GM19099 (cell line): ENCODE measurements around the gene GPR34.

ENCODE experiments used
- POLR2A ChIP-seq: IDR thresholded peaks from 3 replicates; pipeline ENCODE4 v1.6.1; 2011; ENCODE audit warnings: low read depth; ENCODE audit not compliant: insufficient read length; ENCODE audit errors: extremely low read depth

The GPR34 gene

DNA sequence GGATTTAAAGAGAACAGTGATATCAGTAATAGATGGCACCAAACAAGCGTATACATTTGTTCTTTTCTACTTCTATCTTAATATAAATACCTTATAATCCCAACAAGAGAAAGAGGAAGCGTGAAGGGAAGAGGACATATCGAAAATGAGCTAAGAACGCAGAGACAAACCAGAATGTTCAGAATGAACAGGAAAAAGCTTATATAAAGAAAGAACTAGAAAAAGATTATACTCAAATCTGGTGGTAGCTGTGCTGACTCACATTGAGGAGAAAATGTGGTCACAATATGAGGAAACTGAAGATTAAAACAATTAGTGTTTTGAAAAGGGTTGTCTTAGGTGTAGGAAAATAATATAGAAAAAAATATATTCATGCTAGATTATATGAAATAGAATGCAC is 2.0 kb upstream of the GPR34 start:
- no peak for TF ChIP-seq POLR2A

DNA sequence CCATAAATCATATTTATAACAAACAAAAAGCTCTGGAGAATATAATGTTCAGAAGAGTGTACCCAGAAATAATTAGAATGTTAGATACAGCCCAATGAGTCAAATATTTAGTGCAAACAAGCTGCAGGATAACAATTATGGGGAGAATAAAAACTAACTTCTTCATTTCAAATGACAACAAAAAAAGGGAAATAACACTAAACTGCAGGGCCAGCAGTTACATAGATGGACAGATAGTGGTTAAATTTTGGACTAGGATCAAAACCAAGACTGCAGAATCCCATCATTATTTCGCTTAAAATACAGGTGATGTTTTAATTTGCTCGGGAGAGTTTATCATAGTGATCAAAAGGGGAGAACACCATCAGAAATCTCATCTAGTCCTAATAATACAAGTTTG is 617 bp upstream of the GPR34 start:
- TF ChIP-seq POLR2A = no peak

DNA sequence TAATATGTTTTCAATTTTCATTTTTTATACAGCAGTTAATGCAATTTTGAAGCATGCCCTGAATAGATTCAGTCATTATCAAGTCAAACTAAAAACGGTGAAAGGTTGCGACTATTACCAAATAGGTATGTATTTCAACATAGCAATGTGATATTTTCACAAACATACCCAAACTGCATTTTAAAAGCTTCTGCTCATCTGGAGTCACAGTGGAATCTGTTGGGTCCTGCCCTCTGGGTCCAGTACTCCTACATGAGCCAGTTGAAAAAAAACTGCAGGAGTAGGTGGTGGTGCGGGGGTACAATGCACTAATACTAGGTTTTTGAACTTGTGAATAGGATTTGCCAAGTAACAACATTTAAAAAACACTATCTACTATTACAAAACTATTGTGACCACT is 938 bp downstream of the GPR34 start:
- no peak for TF ChIP-seq POLR2A

DNA sequence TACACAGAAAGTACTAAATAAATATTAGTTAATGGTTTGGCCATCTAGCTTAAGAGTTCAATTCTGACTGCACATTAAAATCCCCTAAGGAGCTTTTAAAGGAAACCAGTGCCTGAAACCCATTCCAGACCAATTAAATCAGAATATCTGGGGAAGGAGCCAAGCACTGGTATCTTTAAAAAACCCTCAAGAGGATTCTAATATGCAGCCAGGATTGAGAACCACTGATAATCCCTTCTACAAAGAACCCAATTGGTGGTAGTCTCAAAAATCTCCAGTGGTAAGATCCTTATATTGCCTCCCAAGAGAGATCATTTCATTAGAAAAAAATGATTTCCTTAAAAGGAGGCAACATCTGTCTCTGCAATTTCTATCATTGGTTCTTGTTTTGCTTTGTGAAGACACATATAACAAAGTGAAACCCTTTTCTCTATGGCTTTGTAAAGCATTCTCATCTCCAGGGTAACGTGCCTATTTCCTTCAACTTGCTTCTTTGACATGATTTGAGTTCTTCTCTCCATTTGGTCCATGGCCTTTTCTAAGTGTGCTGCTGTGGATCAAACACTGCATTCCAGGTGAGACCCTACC is 3.5 kb downstream of the GPR34 start:
- no peak for TF ChIP-seq POLR2A

DNA sequence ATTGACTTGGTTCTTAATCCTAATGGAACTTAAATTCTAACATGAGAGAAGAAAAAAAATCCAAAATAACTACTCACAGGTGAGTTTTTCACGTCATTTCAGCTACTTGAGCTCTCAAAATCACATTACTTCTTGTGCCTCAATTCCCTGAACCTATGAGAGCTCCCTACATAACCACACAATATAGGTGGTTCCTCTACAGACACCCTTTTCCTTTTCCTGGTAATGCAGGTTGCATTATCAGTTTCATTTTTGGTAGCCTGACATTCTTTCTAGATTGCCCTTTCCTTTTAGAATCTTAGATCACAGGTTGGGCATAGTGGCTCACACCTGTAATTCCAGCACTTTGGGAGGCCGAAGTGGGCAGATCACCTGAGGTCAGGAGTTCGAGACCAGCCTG is 4.3 kb downstream of the GPR34 start:
- TF ChIP-seq POLR2A = no peak

DNA sequence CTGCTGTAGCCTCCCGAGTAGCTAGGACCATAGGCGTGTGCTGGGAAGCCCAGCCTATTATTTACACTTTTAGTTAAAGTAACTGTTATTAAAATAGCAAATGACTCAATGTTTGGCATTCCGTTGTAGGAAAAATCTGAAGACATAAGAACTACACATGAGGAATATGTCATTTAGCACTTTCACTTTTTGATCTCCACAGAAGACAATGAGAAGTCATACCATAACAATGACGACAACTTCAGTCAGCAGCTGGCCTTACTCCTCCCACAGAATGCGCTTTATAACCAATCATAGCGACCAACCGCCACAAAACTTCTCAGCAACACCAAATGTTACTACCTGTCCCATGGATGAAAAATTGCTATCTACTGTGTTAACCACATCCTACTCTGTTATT is 6.7 kb downstream of the GPR34 start:
- TF ChIP-seq POLR2A = no peak

DNA sequence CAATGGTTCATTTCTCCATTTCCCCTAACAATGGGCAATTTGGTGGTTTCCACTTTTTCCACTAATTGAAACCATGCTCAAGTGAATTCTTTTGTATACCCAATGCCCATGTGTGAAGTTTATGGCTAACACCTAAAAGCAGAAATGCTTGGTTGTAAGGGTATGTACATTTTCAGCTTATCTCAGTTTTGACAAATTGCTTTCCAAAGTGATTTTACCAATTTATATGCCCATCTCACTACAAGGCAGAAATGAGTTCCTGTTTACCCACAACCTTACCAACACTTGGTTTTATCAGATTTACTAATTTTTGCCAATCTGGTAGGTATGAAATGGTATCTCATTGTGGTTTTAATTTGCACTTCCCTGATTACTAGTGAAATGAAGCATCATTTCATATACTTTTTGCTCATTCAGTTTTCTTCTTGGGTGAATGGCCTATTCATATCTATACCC is 14.8 kb downstream of the GPR34 start:
- no peak for TF ChIP-seq POLR2A

DNA sequence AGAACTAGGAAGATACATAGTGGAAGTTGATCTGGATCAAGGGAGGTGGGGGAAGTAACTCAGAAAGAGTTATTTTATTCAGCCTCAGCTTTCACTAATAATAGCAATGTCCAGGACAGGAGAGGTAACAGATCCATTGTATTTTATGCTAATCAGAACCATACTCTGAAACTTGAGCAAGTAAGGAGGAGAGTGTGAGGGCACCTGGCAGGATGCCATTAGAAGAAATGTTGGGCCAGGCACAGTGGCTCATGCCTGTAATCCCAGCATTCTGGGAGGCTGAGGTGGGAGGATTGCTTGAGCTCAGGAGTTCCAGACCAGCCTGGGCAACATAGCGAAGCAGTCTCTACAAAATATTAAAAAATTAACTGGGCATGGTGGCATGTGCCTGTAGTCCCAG is 16.3 kb downstream of the GPR34 start:
- TF ChIP-seq POLR2A = no peak

DNA sequence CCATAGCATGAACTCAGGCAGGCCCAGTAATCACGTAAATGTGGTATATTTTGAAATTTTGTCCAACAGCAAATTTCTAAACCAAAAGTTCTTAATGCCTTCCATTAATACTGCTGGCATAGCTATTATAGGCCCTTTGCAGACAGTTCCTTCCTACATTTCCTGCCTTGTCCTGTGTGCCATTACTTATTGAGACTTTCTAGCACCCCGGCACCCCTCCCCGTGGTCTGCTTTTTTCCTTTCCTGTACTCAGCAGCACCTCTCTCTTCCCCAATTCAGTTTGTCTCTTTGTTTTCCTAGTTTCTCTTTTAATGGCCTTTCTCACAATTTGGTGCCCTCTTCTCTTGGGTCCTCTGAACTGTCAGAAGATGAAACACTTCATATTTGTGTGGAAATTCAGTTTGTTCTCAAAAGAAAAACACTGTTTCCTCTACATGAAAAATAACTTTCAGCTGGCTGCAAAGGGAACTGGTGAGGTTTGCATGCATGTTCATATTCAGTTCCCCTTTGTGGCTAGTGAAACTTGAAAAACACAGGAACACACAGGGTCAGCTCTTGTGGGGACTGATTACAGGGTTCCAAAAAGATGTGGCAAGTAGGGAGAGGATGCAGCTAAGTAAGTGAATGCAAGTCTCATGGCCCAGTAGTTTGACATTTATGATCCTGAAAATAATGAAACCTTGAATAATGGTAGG is 17.1 kb downstream of the GPR34 start:
- no peak for TF ChIP-seq POLR2A

DNA sequence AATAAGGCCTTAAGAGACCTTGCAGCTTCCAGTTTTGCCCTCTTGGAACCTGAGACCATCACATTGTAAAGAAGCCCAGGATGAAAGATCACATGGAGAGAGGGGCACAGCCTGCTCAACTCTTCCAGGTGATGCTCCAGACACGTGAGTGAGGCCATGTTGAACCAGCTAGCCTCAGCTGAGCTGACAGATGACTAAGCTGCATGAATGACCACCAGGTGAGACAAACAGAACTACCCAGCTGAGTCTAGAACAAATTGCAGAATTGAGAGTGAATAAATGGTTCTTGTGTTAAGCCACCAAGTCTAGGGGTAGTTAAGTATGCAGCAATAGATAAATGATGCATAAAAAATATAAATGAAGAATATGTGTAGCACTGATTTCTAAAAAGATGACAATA is 18.4 kb downstream of the GPR34 start:
- TF ChIP-seq POLR2A = no peak

DNA sequence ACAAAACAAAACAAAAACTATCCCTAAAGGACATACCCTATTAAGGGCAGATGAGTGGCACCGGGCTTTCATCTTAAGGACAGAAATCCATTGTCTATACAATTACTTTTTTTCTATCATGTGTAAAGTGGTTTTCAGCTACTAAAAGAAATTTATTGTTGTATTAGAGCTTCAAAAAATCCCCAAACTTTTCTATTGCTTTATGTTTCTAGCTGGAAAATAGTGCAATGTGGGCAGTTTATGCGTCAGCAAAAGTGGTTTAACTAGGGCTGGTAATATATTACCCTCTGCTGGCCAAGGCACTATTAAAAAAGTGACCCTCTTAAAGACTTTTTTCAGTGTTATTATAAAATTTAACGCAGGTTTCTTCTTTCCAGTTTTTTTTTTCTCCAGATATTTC is 19.7 kb downstream of the GPR34 start:
- TF ChIP-seq POLR2A = no peak

DNA sequence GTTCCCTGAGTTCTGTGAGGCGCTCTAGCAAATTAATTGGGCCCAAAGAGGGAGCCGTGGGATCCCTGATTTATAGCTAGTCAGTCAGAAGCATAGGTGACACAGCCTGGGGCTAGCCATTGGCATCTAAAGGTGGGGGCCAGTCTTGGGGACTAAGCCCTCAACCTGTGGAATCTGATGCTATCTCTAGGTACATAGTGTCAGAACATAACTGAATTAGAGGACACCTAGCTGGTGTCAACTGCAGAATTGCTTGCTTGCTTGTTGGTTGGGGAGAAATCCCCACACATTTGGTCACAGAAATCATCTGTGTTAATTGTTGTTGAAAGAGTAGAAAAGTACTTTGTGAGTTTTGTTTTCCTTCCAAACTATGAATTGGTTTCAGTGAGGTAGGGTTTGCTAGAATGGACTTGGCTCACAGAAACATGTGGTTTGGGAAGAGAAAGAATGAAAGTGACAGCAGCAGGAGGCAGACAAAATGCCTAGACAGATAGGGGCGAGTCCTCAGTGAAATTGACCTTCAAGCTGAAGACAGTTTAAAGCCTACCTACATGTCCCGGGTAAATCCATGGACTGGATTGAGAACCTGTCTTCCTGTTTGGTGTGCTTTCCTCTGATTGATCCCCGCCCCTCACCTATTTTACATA is 22.4 kb downstream of the GPR34 start:
- no peak for TF ChIP-seq POLR2A

DNA sequence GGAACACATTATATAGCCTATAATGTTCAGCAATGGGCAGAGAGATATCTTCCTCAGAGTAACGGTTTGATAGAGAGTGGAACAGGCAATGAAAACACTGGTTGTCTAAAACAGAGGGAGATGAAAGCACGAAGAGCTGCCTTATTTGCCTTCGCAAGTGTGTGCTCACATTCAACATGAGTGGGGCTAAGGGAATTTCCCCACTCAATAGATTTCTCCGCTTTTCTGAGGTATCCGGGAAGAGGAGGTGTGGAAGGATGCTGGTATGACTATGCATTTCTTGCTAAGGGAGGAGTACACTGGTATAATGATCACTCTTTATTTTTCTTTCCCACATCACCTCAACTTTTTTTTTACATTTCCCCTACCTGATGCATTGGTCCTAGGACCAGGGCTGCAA is 27.4 kb downstream of the GPR34 start:
- no peak for TF ChIP-seq POLR2A

DNA sequence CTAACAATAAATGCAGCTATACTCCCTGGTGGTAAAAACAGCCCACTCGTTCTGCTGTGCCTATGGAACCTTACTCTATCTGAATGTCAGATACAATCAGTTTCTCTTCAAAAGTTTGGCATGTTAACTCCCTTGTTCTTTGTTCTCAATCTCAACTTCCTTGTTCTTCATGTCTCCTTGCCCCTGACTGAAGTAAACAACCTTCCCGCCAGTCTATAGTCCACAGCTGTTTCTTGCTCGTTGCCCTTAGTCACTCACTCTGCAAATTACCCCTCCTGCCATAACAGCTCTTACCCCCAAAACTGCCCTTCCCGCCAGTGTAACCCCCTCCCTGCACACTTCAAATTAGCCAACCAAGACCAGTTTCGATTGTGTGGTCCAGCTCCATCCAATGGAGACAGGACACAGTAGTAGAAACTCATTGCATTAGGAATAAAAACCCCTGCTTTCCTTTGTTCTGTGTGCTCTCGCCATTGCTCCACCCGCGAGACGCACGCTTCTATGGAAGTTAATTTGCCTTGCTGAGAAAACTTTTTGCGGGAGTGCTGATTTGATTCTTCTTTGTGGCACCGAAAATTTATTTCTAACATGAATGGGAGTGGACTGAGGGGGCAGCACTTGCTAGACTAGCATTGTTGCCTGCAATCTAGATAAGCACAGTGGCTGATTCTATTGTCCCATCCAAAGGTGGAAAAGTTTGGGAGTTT is 28.1 kb downstream of the GPR34 start:
- no peak for TF ChIP-seq POLR2A

DNA sequence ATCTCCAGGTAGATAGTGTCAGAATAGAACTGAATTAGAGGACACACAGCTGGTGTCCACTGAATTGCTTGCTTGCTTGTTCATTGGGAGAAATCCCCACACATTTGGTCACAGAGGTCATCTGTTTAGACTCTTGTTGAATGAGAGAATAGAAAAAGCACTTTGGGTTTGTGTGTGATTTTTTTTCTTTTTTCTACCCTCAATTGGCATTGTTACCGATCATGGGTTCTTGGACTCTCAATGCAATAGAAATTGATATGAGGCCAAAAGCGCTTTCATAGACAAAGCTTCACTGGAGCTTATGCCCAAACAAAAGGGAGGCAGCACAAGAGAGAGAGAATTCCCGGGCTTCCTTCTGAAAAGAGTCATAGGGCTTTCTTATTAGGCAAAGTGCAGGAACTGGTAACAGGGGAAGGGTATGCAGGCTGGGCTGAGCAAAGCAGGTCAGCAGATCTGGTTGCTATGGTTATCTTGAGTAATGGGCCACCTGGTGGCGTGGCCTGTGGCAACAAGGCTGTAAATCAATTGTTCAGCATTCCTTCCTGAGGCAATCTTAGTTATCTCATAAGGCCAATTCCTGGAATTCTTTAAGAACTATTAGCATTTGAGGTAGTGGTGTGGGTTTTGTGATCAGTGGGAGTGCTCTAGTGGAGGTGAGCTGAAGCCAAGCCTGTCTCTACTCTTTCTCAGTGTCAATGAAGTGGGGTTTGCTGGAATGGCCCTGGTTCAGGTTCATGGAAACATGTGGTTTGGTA is 29.9 kb downstream of the GPR34 start:
- no peak for TF ChIP-seq POLR2A
